ENCODE results near the gene PTPRG.
A peak's percentile ranks its signal among the peaks of the same experiment; 100 is the strongest.

Gene PTPRG

DNA sequence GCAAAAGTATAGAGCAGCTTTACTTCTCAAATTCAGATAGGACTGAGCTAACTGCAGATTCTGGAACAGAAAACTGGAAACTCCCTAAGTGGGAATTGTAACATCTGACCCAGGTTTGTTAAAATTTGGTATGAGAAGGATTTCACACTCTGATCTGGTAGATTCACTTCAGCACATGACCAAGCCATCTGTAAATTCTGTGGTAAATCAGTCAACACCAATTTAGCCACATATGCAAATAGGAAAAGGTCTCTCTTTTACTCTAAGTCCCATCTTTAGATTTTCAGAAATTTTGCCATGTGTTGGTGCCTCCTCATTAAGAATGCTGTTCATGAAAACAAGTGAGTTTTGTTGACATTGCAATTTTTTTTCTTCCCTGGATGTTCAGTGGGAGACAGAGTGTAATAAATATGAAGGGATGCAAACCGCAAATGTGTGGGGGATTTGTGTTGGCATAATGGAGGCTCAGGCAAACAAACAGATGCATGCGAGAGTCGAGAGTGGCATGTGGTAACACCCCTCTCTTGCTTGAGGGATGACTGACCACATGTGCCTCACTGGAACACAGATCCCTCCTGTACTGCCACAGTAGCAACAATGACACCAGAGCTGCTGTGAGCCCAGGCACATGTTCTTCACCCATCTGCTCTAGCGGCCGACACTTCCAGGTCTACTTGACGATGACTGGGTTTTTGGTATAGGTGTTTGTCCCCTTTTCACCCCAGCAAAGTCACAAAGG lies 665.4 kb downstream of the PTPRG start:
- no peaks in the 10 kb centered on the region for H3K27me3 ChIP-seq (ENCODE audit: control insufficient read depth, insufficient read depth, low read length)
- H2AFZ ChIP-seq = no peak overlapping the region
- no peaks in the 10 kb centered on the region for H3K4me1 ChIP-seq
- H3K4me2 ChIP-seq (ENCODE audit: low read length) = no peak overlapping the region
- TF ChIP-seq, protein P1, sequence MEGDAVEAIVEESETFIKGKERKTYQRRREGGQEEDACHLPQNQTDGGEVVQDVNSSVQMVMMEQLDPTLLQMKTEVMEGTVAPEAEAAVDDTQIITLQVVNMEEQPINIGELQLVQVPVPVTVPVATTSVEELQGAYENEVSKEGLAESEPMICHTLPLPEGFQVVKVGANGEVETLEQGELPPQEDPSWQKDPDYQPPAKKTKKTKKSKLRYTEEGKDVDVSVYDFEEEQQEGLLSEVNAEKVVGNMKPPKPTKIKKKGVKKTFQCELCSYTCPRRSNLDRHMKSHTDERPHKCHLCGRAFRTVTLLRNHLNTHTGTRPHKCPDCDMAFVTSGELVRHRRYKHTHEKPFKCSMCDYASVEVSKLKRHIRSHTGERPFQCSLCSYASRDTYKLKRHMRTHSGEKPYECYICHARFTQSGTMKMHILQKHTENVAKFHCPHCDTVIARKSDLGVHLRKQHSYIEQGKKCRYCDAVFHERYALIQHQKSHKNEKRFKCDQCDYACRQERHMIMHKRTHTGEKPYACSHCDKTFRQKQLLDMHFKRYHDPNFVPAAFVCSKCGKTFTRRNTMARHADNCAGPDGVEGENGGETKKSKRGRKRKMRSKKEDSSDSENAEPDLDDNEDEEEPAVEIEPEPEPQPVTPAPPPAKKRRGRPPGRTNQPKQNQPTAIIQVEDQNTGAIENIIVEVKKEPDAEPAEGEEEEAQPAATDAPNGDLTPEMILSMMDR (IDR thresholded peaks at IDR 0.05) = no peak
- H3K4me3 ChIP-seq (ENCODE audit: low read depth, low read length) = no peak overlapping the region
- H3K9me3 ChIP-seq (ENCODE audit: control insufficient read depth, low read length) = no peaks in the 10 kb centered on the region
- H3K36me3 ChIP-seq (ENCODE audit: control insufficient read depth, insufficient read depth, low read length) = no peaks in the 10 kb centered on the region
- H3K27ac ChIP-seq = no peak overlapping the region
- H3K79me2 ChIP-seq = no peaks in the 10 kb centered on the region
- H3K9ac ChIP-seq = no peak overlapping the region

DNA sequence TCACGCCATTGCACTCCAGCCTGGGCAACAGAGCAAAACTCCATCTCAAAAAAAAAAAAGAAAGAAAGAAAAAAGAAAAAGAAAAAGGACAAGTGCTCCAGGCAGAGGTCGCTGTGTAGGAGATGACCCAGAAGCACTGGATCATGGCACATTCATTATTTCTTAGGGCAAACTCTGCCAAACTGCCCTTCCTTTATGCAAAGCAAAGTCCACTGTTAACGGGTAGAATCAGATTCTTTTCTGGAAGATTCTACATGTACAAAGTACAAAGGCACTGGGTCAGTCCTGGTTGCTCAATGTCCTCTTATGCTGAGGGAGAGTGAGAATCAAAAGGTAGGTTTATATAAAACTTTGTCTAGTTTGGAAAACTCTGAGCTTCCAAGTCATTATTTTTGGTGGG lies 667.1 kb downstream of the PTPRG start:
- H3K9ac ChIP-seq = no peak overlapping the region
- H3K9me3 ChIP-seq (ENCODE audit: control insufficient read depth, low read length) = no peaks in the 10 kb centered on the region
- TF ChIP-seq, protein P1 (IDR thresholded peaks at IDR 0.05) = no peak
- H3K4me2 ChIP-seq (ENCODE audit: low read length) = no peak overlapping the region
- H3K4me1 ChIP-seq = no peaks in the 10 kb centered on the region
- H3K36me3 ChIP-seq (ENCODE audit: control insufficient read depth, insufficient read depth, low read length) = no peaks in the 10 kb centered on the region
- H2AFZ ChIP-seq = no peak overlapping the region
- H3K4me3 ChIP-seq (ENCODE audit: low read depth, low read length) = no peak overlapping the region
- H3K79me2 ChIP-seq = no peaks in the 10 kb centered on the region
- H3K27ac ChIP-seq = no peak overlapping the region
- no peaks in the 10 kb centered on the region for H3K27me3 ChIP-seq (ENCODE audit: control insufficient read depth, insufficient read depth, low read length)

DNA sequence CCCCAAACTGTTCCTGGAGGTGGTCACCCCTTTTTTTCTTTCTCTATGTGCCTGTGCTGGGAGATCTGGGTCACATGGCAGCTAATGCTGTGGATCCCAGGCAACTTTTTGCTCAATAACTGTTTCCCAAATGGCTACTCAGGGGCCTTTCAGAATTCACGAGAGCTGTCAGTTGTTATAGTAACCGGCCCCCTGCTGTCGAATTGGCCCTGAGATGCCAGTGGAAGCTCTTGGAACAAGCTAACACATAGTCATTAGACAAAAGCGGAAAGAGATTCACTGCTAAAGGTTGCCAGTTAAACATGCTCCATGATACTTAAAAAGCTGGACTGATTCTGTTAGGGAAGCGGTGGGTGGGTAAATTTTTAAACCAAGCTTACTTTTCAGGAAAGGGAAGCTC lies 667.8 kb downstream of the PTPRG start:
- Histone ChIP-seq H3K9me3 (ENCODE audit: control insufficient read depth, low read length) (no peaks in the 10 kb centered on the region), H3K27ac (no peak overlapping the region)
- TF ChIP-seq, protein P1 (IDR thresholded peaks at IDR 0.05) = no peak

DNA sequence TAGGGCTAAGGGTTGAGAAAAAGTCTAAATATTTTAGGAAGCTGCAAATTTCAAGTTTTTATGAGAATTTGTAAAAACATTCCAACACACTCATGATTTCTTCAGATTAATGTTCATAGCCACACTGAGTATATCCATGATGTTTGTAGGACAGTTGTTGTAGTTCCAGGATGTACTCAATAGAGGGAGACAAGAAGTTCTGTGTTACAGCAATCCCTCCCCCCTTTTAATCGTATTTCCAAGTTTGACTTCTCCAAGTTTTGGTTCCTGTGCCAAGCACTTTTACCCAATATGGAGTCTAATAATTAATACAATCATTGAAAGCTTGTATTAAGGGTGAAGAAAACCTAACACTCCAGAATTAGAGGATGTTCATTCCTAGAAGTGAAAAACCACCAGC lies 668.5 kb downstream of the PTPRG start:
- H3K9me3 ChIP-seq (ENCODE audit: control insufficient read depth, low read length) = no peaks in the 10 kb centered on the region
- no peaks in the 10 kb centered on the region for H3K4me1 ChIP-seq
- H3K4me2 ChIP-seq (ENCODE audit: low read length) = no peak overlapping the region
- H3K4me3 ChIP-seq (ENCODE audit: low read depth, low read length) = no peak overlapping the region
- H3K27me3 ChIP-seq (ENCODE audit: control insufficient read depth, insufficient read depth, low read length) = no peaks in the 10 kb centered on the region
- H3K9ac ChIP-seq = no peak overlapping the region
- no peaks in the 10 kb centered on the region for H3K79me2 ChIP-seq
- H2AFZ ChIP-seq = no peak overlapping the region
- TF ChIP-seq, protein P1 (IDR thresholded peaks at IDR 0.05) = peak; percentile 12
- H3K27ac ChIP-seq = no peak overlapping the region
- H3K36me3 ChIP-seq (ENCODE audit: control insufficient read depth, insufficient read depth, low read length) = no peaks in the 10 kb centered on the region

More for the DNA sequence above, 667.8 kb downstream of the PTPRG start:
- Histone ChIP-seq H3K4me2 (ENCODE audit: low read length) (no peak overlapping the region), H2AFZ (no peak overlapping the region), H3K79me2 (no peaks in the 10 kb centered on the region), H3K27me3 (ENCODE audit: control insufficient read depth, insufficient read depth, low read length) (no peaks in the 10 kb centered on the region), H3K36me3 (ENCODE audit: control insufficient read depth, insufficient read depth, low read length) (no peaks in the 10 kb centered on the region), H3K4me3 (ENCODE audit: low read depth, low read length) (no peak overlapping the region), H3K9ac (no peak overlapping the region), H3K4me1 (no peaks in the 10 kb centered on the region)

DNA sequence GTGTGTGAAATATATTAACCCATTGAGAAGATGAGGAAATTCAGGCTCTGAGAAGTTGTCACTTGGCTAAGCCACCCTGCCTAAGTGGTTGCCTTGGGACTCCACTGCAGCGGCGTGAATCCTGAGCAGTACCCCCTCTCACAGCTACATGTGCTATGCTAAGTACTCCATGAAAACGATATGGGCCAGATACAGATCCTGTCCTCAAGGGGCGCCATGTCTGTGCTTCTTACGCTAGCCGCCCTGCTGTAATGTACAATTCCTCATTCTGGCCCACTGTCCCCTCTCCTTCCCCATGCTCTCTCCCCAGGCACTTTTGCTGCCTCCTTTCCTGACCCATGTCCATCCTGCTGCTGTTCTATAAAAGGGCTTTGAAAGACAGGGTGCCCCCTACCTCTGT lies 671.7 kb downstream of the PTPRG start:
- no peaks in the 10 kb centered on the region for H3K4me1 ChIP-seq
- H3K4me2 ChIP-seq (ENCODE audit: low read length) = no peak overlapping the region
- H3K4me3 ChIP-seq (ENCODE audit: low read depth, low read length) = no peak overlapping the region
- no peaks in the 10 kb centered on the region for H3K79me2 ChIP-seq
- no peaks in the 10 kb centered on the region for H3K27me3 ChIP-seq (ENCODE audit: control insufficient read depth, insufficient read depth, low read length)
- no peak overlapping the region for H3K27ac ChIP-seq
- no peak overlapping the region for H3K9ac ChIP-seq
- no peaks in the 10 kb centered on the region for H3K9me3 ChIP-seq (ENCODE audit: control insufficient read depth, low read length)
- TF ChIP-seq, protein P1 (IDR thresholded peaks at IDR 0.05) = no peak
- no peaks in the 10 kb centered on the region for H3K36me3 ChIP-seq (ENCODE audit: control insufficient read depth, insufficient read depth, low read length)
- no peak overlapping the region for H2AFZ ChIP-seq

Measured in parathyroid adenoma (tissue), 2 donors.